HTERT RPE-1 (cell line): Measurements from ENCODE around the gene MAPK8IP1.
"Not testable (repeated sequence)": the region's sequence is repeated elsewhere in the genome, so short reads cannot be mapped to it uniquely, and the experiment has no call there.

ENCODE experiments used
- in situ Hi-C: fragments of 300-500 bp; cut with MboI; formaldehyde crosslinking; loops from 4 replicates; pipeline ENCODE4 v1.14.3; 2020; ENCODE audit warnings: low sequenced_read_pairs

The MAPK8IP1 gene

DNA sequence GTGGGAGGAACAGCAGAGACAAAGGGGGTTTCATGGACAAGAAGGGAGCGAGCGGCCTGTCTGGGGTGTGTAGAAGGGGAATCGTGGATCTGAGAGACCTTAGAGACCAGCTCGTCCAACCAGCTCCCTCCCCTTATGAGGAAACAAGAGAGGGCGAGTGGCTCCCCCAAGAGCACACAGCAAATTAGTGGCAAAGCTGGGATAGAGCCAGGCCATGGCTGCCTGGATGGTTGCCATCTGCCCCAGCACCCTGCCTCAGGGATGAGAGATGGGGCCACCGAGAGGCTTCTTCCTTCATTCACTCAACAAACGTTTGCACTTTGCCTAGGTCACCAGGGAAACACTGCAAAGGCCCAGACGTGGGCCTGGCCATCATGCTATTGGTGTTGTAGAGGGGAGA, 4.1 kb downstream of the MAPK8IP1 start:
- in situ Hi-C loops, result no loop called here

DNA sequence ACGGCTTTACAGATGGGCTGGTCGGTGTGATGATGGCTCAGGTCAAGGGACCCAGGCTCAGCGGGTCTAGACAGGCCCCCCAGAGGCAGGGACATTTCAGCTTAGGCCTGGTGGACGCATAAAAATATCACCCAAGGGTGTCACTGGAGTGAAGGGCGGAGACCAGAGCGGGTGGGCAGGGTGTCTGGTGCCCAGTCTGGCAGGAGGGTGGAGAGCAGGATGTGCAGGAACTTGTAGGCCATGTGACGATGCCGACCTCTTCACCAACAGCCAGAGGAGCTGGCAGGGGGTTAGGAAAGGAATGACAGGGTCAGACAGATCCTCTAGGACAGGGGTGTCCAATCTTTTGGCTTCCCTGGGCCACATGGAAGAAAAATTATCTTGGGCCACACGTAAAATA, 4.5 kb downstream of the MAPK8IP1 start:
- in situ Hi-C loops, result no loop called here

GRCh38 chr11:45890886-45891550, 5.6 kb downstream of the MAPK8IP1 start:
- in situ Hi-C loops, result no loop called here

GRCh38 chr11:45892856-45893255, 7.4 kb downstream of the MAPK8IP1 start:
- in situ Hi-C loops, result no loop called here

GRCh38 chr11:45894555-45895247, 9.2 kb downstream of the MAPK8IP1 start:
- in situ Hi-C loops, result no loop called here

DNA sequence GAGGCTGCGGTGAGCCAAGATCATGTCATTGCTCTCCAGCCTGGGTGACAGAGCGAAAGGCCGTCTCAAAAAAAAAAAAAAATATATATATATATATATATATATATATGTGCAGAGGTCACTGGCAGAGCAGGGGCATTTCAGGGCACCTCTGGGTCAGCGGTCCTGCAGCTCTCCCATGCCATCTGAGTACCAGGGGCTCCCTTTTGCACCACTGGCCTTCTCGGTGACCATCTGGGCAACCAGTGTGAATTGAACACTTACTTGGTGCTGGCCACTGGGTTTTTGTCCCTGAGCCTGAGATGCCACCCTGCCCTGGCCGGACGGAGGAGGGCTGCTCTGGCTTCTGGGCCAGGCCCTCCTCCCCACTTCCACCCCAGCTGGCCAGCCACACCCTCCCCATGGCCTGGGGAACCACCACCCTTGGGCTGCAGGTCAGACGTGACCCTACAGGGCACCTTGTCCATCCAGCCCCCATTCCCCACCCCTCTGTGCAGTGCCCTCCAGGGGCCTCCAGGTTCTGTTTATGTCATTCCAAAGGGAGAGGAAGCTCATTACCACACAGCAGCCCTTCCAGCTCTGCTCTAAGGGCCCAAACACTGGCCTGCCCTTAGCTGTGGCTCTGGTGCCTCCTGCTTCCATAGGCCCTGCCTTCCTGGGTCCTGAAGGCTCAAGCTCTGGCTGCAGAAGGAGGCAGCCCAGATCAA, 10.3 kb downstream of the MAPK8IP1 start:
- in situ Hi-C loops, result no loop called here

- in situ Hi-C loops, result no loop called here
Measured at GRCh38 chr11:45896422-45896984, 11.1 kb downstream of the MAPK8IP1 start.

GRCh38 chr11:45897556-45897955, 12.1 kb downstream of the MAPK8IP1 start:
- in situ Hi-C loops, result no loop called here

GRCh38 chr11:45899086-45899447, 13.6 kb downstream of the MAPK8IP1 start:
- in situ Hi-C loops, result no loop called here

GRCh38 chr11:45899448-45900174, 14.2 kb downstream of the MAPK8IP1 start:
- in situ Hi-C loops, result no loop called here

GRCh38 chr11:45900175-45900800, 14.8 kb downstream of the MAPK8IP1 start:
- in situ Hi-C loops, result not testable (repeated sequence)

DNA sequence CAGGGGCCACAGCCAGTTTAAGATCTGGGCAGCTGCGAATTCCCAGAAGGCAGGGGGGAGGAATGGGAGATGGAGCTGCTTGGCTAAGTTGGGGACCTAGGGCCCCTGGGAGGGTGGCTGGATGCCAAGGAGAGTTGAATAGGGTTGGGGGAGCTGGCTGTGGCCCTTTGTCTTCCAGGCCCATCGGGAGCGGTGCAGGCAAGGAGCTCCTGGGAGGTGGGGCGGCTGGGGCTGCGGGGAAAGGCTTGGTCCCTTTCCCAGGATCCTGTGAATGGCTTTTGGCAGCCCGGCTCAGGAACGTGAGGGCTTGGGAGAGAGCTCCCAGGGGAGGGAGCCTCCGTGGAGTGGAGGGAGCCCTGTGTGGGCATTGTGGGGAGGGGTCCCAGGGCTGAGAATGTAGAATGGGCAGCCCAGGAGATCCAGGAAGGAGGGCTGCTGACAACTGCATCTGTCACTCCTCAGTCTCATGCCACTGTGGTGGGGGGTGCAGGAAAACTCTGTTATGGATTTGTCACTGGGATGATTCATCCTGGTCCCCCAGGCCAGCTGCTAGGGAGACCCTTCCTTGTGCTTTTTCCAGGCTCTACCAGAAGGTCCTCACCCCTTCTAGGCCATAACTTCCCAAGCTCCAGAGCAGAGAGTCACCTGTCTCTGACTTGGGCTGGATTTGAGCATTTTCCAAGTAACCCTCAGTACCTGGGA, 15.6 kb downstream of the MAPK8IP1 start:
- in situ Hi-C loops, result no loop called here

- in situ Hi-C loops, result no loop called here
Measured at GRCh38 chr11:45901626-45902025, 16.2 kb downstream of the MAPK8IP1 start.

DNA sequence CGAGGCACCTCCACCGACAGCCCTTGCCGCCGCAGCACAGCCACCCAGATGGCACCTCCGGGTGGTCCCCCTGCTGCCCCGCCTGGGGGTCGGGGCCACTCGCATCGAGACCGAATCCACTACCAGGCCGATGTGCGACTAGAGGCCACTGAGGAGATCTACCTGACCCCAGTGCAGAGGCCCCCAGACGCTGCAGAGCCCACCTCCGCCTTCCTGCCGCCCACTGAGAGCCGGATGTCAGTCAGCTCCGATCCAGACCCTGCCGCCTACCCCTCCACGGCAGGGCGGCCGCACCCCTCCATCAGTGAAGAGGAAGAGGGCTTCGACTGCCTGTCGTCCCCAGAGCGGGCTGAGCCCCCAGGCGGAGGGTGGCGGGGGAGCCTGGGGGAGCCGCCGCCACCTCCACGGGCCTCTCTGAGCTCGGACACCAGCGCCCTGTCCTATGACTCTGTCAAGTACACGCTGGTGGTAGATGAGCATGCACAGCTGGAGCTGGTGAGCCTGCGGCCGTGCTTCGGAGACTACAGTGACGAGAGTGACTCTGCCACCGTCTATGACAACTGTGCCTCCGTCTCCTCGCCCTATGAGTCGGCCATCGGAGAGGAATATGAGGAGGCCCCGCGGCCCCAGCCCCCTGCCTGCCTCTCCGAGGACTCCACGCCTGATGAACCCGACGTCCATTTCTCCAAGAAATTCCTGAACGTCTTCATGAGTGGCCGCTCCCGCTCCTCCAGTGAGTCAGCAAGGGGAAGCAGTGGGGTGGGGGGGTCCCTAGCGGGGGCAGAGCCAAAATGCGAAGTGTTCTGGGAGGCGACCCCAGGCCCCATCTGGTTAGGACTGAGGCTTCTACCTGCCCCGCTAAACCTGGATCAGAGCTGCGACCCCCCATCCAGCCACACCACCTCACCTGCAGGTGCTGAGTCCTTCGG, 17.3 kb downstream of the MAPK8IP1 start:
- in situ Hi-C loops, result no loop called here

DNA sequence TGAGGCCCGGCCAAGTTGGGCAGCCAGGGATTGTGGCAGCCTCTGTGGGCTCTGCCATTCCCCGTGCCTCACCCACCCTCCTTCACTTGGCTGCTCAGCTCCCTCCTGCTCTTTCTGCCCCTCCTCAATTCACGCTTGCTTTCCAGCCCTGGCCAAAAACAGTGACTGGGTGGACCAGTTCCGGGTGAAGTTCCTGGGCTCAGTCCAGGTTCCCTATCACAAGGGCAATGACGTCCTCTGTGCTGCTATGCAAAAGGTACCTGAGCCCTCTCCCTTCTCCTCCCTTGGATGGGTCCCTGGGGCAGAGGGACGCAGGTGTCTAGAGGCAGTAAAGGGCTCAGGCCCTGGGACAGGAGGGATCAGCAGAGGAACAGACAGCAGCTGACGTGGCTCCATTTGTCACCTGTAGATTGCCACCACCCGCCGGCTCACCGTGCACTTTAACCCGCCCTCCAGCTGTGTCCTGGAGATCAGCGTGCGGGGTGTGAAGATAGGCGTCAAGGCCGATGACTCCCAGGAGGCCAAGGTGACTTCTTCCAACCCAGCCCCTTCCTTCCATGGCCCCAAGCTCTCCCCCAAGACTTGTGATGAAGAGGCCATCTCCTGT, 19.0 kb downstream of the MAPK8IP1 start:
- in situ Hi-C loops, result no loop called here

- in situ Hi-C loops, result no loop called here
Measured at GRCh38 chr11:45905095-45905494, 19.6 kb downstream of the MAPK8IP1 start.

DNA sequence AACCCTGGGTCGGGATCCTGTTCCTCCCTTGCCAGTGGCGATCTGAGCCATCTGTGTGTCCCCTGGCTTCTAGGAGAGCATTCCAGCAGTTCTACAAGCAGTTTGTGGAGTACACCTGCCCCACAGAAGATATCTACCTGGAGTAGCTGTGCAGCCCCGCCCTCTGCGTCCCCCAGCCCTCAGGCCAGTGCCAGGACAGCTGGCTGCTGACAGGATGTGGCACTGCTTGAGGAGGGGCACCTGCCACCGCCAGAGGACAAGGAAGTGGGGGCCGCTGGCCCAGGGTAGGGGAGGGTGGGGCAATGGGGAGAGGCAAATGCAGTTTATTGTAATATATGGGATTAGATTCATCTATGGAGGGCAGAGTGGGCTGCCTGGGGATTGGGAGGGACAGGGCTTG, 20.1 kb downstream of the MAPK8IP1 start:
- in situ Hi-C loops, result not testable (repeated sequence)

GRCh38 chr11:45906096-45906682, 20.7 kb downstream of the MAPK8IP1 start:
- in situ Hi-C loops, result no loop called here
